HCT116 (cell line): ENCODE measurements around the gene SGMS1. TPM values are rescaled to one million over a fixed set of nuclear protein-coding genes. Genes with fewer than 3 reads are reported as not detected.

Source experiments
- ATAC-seq: fragments of 200-7000 bp; cut with Tn5 transposase; 2 replicates; pipeline ENCODE4 v1.9.1; 2020; ENCODE audit warnings: mild to moderate bottlenecking, moderate library complexity
- BruUV-seq: library from RNA; stranded (reverse); fragments of 400-500 nt; replicated peaks from 2 replicates; lab custom pipeline; 2021; lab: Mats Ljungman, UMichigan
- CTCF ChIA-PET: fragments of 300-600 bp; sonication (Branson Sonifier 250); formaldehyde crosslinking; loops from one replicate; lab custom pipeline; 2021; ENCODE audit warnings: antibody characterized with exemption; lab: Charles Lee
- POLR2A ChIA-PET: fragments of 300-600, 350-600 bp; sonication (Branson Sonifier 250); formaldehyde crosslinking; loops from one replicate; lab custom pipeline; 2021; ENCODE audit warnings: antibody characterized with exemption; lab: Charles Lee
- RAD21 ChIA-PET, 2 experiments: fragments of 300-600 bp; sonication (Branson Sonifier 250); formaldehyde crosslinking; loops; one replicate each; lab custom pipeline; 2023; ENCODE audit warnings: low total read pairs in 2 of 2; ENCODE audit not compliant: uncharacterized antibody in 2 of 2, unreplicated experiment in 2 of 2, low non-redundant PET in 1 of 2; lab: Charles Lee
- DNase-seq: peaks from one replicate; pipeline ENCODE4 v3.0.0-alpha.2; 2010; ENCODE audit warnings: low read depth, low spot score
- H2AFZ ChIP-seq: fragments of 200-600 bp; shearing (Covaris generic), sonication (generic); 2 replicates; pipeline ENCODE4 v1.6.1; 2017; ENCODE audit warnings: low read depth, mixed run types, mixed read lengths, antibody characterized with exemption, low read length; ENCODE audit not compliant: poor library complexity, severe bottlenecking
- H3K27ac ChIP-seq: 2 replicates; pipeline ENCODE4 v1.5.1; 2012; ENCODE audit warnings: low read depth, low read length
- H3K27me3 ChIP-seq: fragments of 200-600 bp; sonication (generic); 2 replicates; pipeline ENCODE4 v1.6.1; 2016; ENCODE audit warnings: mixed run types, low read length, mixed read lengths; ENCODE audit not compliant: insufficient read depth
- H3K36me3 ChIP-seq, 2 experiments: fragments of 200-500 bp in 1 of 2; fragments of 200-600 bp in 1 of 2; sonication (Bioruptor generic) in 1 of 2; sonication (generic) in 1 of 2; 2 replicates each; pipeline versions ENCODE4 v1.5.1 to v1.6.1; 2014 to 2016; ENCODE audit warnings: low read length in 2 of 2, inconsistent platforms in 1 of 2, mixed read lengths in 1 of 2, mixed run types in 1 of 2; ENCODE audit not compliant: insufficient read depth in 2 of 2, control insufficient read depth in 1 of 2
- H3K4me1 ChIP-seq, 2 experiments: fragments of 200-600 bp in 1 of 2; sonication (generic) in 1 of 2; 2 replicates each; pipeline versions ENCODE4 v1.5.1 to v1.6.1; 2012 to 2017; ENCODE audit warnings: low read length in 2 of 2, inconsistent platforms in 1 of 2, mild to moderate bottlenecking in 1 of 2, mixed read lengths in 1 of 2, mixed run types in 1 of 2, moderate library complexity in 1 of 2; ENCODE audit not compliant: insufficient read depth in 2 of 2, control insufficient read depth in 1 of 2
- H3K4me2 ChIP-seq: fragments of 200-600 bp; sonication (generic); 2 replicates; pipeline ENCODE4 v1.6.1; 2017; ENCODE audit warnings: mixed run types, low read length, mixed read lengths
- H3K4me3 ChIP-seq, 2 experiments: fragments of 200-600 bp in 1 of 2; sonication (generic) in 1 of 2; replicated peaks in 1 of 2; 2 replicates each; pipeline ENCODE4 v1.5.1; 2011 to 2016; ENCODE audit warnings: low read length in 2 of 2, control low read depth in 1 of 2, low read depth in 1 of 2, mild to moderate bottlenecking in 1 of 2, mixed read lengths in 1 of 2, mixed run types in 1 of 2
- H3K79me2 ChIP-seq: fragments of 200-600 bp; sonication (generic); 2 replicates; pipeline ENCODE4 v1.6.1; 2017; ENCODE audit warnings: mild to moderate bottlenecking, mixed run types, low read length, moderate library complexity, mixed read lengths; ENCODE audit not compliant: insufficient read depth
- H3K9ac ChIP-seq: fragments of 200-600 bp; sonication (generic); 2 replicates; pipeline ENCODE4 v1.6.1; 2016; ENCODE audit warnings: low read length, mixed read lengths
- H3K9me2 ChIP-seq: fragments of 200-600 bp; sonication (generic), shearing (Covaris generic); 2 replicates; pipeline ENCODE4 v1.6.1; 2017; ENCODE audit warnings: mixed run types, mild to moderate bottlenecking, moderate library complexity; ENCODE audit not compliant: insufficient read depth
- H3K9me3 ChIP-seq, 2 experiments: fragments of 200-500 bp in 1 of 2; fragments of 200-600 bp in 1 of 2; sonication (Bioruptor generic) in 1 of 2; sonication (generic) in 1 of 2; 2 replicates each; pipeline ENCODE4 v1.6.1; 2014 to 2017; ENCODE audit warnings: low read length in 2 of 2, mixed read lengths in 2 of 2, inconsistent platforms in 1 of 2, low read depth in 1 of 2, mild to moderate bottlenecking in 1 of 2, mixed run types in 1 of 2, moderate library complexity in 1 of 2; ENCODE audit not compliant: control insufficient read depth in 1 of 2, insufficient read depth in 1 of 2
- H4K20me1 ChIP-seq: fragments of 200-600 bp; sonication (generic), shearing (Covaris generic); 2 replicates; pipeline ENCODE4 v1.6.1; 2017; ENCODE audit warnings: mixed run types, mild to moderate bottlenecking, moderate library complexity; ENCODE audit not compliant: insufficient read depth
- CBX3 ChIP-seq: IDR thresholded peaks from 2 replicates; pipeline ENCODE4 v1.6.1; 2012; ENCODE audit warnings: low read depth
- CEBPB ChIP-seq: IDR thresholded peaks from 2 replicates; pipeline ENCODE4 v1.6.1; 2012; ENCODE audit warnings: low read depth
- CTCF ChIP-seq, 3 experiments: fragments of 200-600 bp in 1 of 3; sonication (generic) in 1 of 3; IDR thresholded peaks in 2 of 3; conservative IDR thresholded peaks in 1 of 3; 2 replicates each; pipeline ENCODE4 v1.5.1; 2012 to 2017; ENCODE audit warnings: low read depth in 2 of 3, low read length in 2 of 3, antibody characterized with exemption in 1 of 3, borderline replicate concordance in 1 of 3, control low read depth in 1 of 3, mild to moderate bottlenecking in 1 of 3, mixed read lengths in 1 of 3, mixed run types in 1 of 3, moderate library complexity in 1 of 3; ENCODE audit not compliant: insufficient read depth in 1 of 3
- ELF1 ChIP-seq: IDR thresholded peaks from 2 replicates; pipeline ENCODE4 v1.6.1; 2012; ENCODE audit warnings: low read depth, borderline replicate concordance
- EZH2 ChIP-seq: fragments of 200-600 bp; sonication (generic); IDR thresholded peaks from 2 replicates; pipeline ENCODE4 v1.6.1; 2017; ENCODE audit warnings: antibody characterized with exemption, mixed run types
- FOSL1 ChIP-seq: IDR thresholded peaks from 2 replicates; pipeline ENCODE4 v1.6.1; 2012; ENCODE audit warnings: low read depth
- JUND ChIP-seq: IDR thresholded peaks from 2 replicates; pipeline ENCODE4 v1.6.1; 2012
- MAX ChIP-seq: IDR thresholded peaks from 2 replicates; pipeline ENCODE4 v1.6.1; 2012
- POLR2A ChIP-seq: IDR thresholded peaks from 2 replicates; pipeline ENCODE4 v1.7.0; 2011; ENCODE audit warnings: borderline replicate concordance; ENCODE audit not compliant: insufficient read depth, insufficient read length; ENCODE audit errors: extremely low read depth
- POLR2AphosphoS5 ChIP-seq: IDR thresholded peaks from 2 replicates; pipeline ENCODE4 v1.6.1; 2011; ENCODE audit warnings: mild to moderate bottlenecking, low read depth, low read length, moderate library complexity
- REST ChIP-seq: IDR thresholded peaks from 2 replicates; pipeline ENCODE4 v1.6.1; 2012; ENCODE audit warnings: low read depth
- SP1 ChIP-seq: IDR thresholded peaks from 2 replicates; pipeline ENCODE4 v1.6.1; 2012; ENCODE audit warnings: low read depth
- SRF ChIP-seq: IDR thresholded peaks from 2 replicates; pipeline ENCODE4 v1.6.1; 2012; ENCODE audit warnings: low read depth
- ZFX ChIP-seq: fragments of 450-650 bp; IDR thresholded peaks from 2 replicates; pipeline ENCODE4 v1.6.1; 2017
- ZNF274 ChIP-seq: fragments of 200-500 bp; sonication (Bioruptor generic); IDR thresholded peaks from 2 replicates; pipeline ENCODE4 v1.6.1; 2014; ENCODE audit warnings: mild to moderate bottlenecking, low read depth, low read length, inconsistent platforms
- intact Hi-C: fragments of 100-400 bp; cut with micrococcal nuclease; formaldehyde crosslinking; loops from 2 replicates; pipeline ENCODE4 v1.10.0; 2022
- total RNA-seq: library from RNA; stranded (reverse); gene quantifications from one replicate; pipeline ENCODE4 v1.2.1, GENCODE V29; 2021; ENCODE audit not compliant: unreplicated experiment

Gene SGMS1
- total RNA-seq, 1 experiment from 2014 or later = 29.1 TPM

- TF ChIP-seq POLR2AphosphoS5 = no peak
- peak; percentile 41; the same call in 1 of the 2 replicates for TF ChIP-seq JUND
- 0 out of 2 replicates have a peak, but pooled peaks have one; percentile 37 for TF ChIP-seq CEBPB
- no peak for TF ChIP-seq SRF
Observed at GRCh38 chr10:50593523-50594376, 30.0 kb downstream of the SGMS1 start (continued).

GRCh38 chr10:50592961-50593418 lies 30.8 kb downstream of the SGMS1 start:
- no peaks in the 10 kb centered on the region for H3K36me3 ChIP-seq
- H3K27me3 ChIP-seq = no peaks in the 10 kb centered on the region
- H2AFZ ChIP-seq = no peak overlapping the region
- TF ChIP-seq ELF1 (no peak), CBX3 (no peak), POLR2A (no peak), FOSL1 (no peak), SP1 (no peak), EZH2 (no peak), REST (no peak), ZNF274 (no peak), SRF (no peak), ZFX (no peak), MAX (no peak), CTCF (IDR thresholded peaks at IDR 0.05 in 2 of 3, conservative IDR thresholded peaks at IDR 0.05 in 1 of 3; ENCODE audit: borderline replicate concordance in 1 of 3, insufficient read depth in 1 of 3, low read depth in 2 of 3, low read length in 2 of 3) (no peak)
- TF ChIP-seq, all 23 proteins: peak for 0
- no peak overlapping the region for H3K4me3 ChIP-seq
- no peaks in the 10 kb centered on the region for H3K9me3 ChIP-seq
- H3K4me2 ChIP-seq = no peak overlapping the region
- no peaks in the 10 kb centered on the region for H4K20me1 ChIP-seq
- no TSS peak for BruUV-seq
- ChIA-PET CTCF (no interaction called here), RAD21 (no interaction called here), POLR2A (no interaction called here)
- ATAC-seq = no peak
- no peak overlapping the region for H3K27ac ChIP-seq
- peaks cover 3% of the 10 kb centered on the region; the same call in 1 of the 2 replicates for H3K79me2 ChIP-seq
- DNase-seq = no peak
- no peaks in the 10 kb centered on the region for H3K9me2 ChIP-seq
- no peak overlapping the region for H3K9ac ChIP-seq
- intact Hi-C loops = no loop called here
- no peaks in the 10 kb centered on the region for H3K4me1 ChIP-seq
